ENCODE measurements around the gene CAMK2D. TPM values are rescaled to one million over a fixed set of nuclear protein-coding genes. Genes with fewer than 3 reads are reported as not detected.

CAMK2D gene
- total RNA-seq, 2 experiments from 2014 or later = 29.9 to 32.9 TPM

DNA sequence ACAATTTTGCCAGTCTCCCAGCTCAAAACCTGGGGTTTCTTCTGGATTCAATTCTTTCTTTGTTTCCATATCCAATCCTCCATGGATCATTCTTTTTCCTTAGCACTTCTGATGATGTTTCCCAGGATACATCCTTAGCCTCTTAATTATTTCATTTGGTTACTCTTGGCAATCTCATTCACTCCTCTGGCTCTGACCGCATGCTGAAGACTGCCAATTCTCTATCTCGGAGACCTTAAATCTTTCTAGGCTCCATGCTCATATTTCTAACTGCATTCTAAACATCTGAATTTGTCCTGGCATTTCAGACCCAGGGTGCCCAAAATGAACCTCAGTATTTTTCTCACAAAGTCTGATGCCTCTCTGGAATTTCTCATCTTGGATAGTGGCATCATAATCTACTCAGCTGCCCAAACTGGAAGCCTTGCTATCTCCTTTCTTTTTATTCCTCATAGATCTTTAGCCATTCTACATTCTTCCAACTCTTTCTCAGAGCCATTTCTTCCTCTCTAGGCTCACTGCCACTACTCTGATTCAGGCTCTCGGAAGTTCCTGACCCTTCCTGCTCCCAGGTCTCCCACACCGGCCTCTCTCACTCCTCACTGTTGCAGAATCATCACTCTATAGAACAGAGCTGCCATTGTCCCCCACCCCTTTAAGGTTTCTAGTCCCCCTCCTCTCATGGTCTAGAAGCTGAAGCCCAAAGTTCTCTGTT is 290.2 kb downstream of the CAMK2D start:
- Mint-ChIP-seq H3K27ac (no peak overlapping the region), H3K27me3 (no peaks in the 10 kb centered on the region), H3K4me1 (ENCODE audit: low read depth) (no peaks in the 10 kb centered on the region), H3K9me3 (no peaks in the 10 kb centered on the region), H3K36me3 (ENCODE audit: low read depth) (peaks cover 43% of the 10 kb centered on the region), H3K4me3 (no peak overlapping the region)
- no peak for DNase-seq
- Histone ChIP-seq H3K27ac (ENCODE audit: low read depth in 1 of 2, low read length in 2 of 2) (no peak overlapping the region), H3K9me3 (ENCODE audit: control insufficient read depth in 1 of 2, insufficient read depth in 1 of 2, low read length in 2 of 2) (no peaks in the 10 kb centered on the region), H3K27me3 (ENCODE audit: control insufficient read depth in 1 of 2, insufficient read depth in 2 of 2, low read length in 2 of 2) (no peaks in the 10 kb centered on the region), H3K36me3 (ENCODE audit: insufficient read depth, low read length) (no peaks in the 10 kb centered on the region), H3K4me1 (ENCODE audit: insufficient read depth, low read length) (no peaks in the 10 kb centered on the region), H3K4me3 (ENCODE audit: low read length) (no peak overlapping the region)
- TF ChIP-seq, protein P1, sequence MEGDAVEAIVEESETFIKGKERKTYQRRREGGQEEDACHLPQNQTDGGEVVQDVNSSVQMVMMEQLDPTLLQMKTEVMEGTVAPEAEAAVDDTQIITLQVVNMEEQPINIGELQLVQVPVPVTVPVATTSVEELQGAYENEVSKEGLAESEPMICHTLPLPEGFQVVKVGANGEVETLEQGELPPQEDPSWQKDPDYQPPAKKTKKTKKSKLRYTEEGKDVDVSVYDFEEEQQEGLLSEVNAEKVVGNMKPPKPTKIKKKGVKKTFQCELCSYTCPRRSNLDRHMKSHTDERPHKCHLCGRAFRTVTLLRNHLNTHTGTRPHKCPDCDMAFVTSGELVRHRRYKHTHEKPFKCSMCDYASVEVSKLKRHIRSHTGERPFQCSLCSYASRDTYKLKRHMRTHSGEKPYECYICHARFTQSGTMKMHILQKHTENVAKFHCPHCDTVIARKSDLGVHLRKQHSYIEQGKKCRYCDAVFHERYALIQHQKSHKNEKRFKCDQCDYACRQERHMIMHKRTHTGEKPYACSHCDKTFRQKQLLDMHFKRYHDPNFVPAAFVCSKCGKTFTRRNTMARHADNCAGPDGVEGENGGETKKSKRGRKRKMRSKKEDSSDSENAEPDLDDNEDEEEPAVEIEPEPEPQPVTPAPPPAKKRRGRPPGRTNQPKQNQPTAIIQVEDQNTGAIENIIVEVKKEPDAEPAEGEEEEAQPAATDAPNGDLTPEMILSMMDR (IDR thresholded peaks at IDR 0.05) = no peak
- POLR2A ChIA-PET = no interaction called here
- ATAC-seq (ENCODE audit: poor library complexity) = no peak
- CTCF ChIA-PET = no interaction called here
- intact Hi-C loops (cut with DNase I, micrococcal nuclease) = no loop called here

DNA sequence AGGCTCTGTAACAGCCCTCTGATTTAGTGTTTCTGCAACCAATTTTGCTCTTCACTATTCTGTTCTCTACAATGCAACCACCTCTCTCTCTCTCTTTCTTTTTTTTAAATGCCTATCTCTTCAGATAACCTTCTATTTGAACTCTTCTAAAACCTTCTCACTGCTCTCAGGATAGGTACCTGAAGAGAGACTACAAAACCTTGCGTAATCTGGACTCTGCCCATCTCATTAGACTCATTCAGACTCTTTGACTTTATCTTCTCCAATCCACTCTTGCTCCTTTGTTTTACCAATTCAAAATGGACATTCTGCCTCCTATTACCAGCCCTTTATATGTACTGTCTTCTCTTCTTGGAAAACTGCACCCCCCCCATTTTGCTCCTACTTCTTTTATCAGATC is 291.6 kb downstream of the CAMK2D start:
- ChIA-PET POLR2A (no interaction called here), CTCF (interaction anchor here (0.7 kb wide), 1 partner anchor 1627 kb away, joined by 3 read pairs; no protein-coding TSS in a partner anchor)
- H3K27me3 ChIP-seq (ENCODE audit: control insufficient read depth in 1 of 2, insufficient read depth in 2 of 2, low read length in 2 of 2) = no peaks in the 10 kb centered on the region
- intact Hi-C loops (cut with DNase I, micrococcal nuclease) = no loop called here
- Mint-ChIP-seq H3K4me1 (ENCODE audit: low read depth) (no peaks in the 10 kb centered on the region), H3K27ac (no peak overlapping the region), H3K36me3 (ENCODE audit: low read depth) (peaks cover 36% of the 10 kb centered on the region), H3K4me3 (no peak overlapping the region), H3K27me3 (no peaks in the 10 kb centered on the region), H3K9me3 (no peaks in the 10 kb centered on the region)
- no peak overlapping the region for H3K4me3 ChIP-seq (ENCODE audit: low read length)
- TF ChIP-seq, protein P1 (IDR thresholded peaks at IDR 0.05) = no peak
- H3K4me1 ChIP-seq (ENCODE audit: insufficient read depth, low read length) = no peaks in the 10 kb centered on the region
- ATAC-seq (ENCODE audit: poor library complexity) (no peak), DNase-seq (no peak)
- peaks cover 9% of the 10 kb centered on the region for H3K36me3 ChIP-seq (ENCODE audit: insufficient read depth, low read length)
- H3K27ac ChIP-seq (ENCODE audit: low read depth in 1 of 2, low read length in 2 of 2) = no peak overlapping the region
- no peaks in the 10 kb centered on the region for H3K9me3 ChIP-seq (ENCODE audit: control insufficient read depth in 1 of 2, insufficient read depth in 1 of 2, low read length in 2 of 2)

DNA sequence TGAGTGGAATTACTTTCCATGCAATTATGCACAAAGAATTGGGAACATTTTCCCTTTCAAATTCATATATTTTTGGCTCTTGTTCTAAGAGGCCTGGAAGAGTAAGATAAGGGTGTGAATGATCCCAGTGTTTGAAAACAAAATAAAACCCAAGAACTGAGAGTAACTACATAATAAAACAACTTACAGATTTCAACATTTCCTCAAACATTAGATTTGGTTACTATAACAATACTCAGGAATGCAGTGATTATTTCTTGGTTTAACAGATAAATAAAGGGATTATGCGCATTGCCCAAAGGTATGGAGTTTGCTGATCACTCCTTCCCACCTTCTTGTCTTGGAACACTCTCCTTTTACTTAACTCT is 292.5 kb downstream of the CAMK2D start:
- H3K36me3 Mint-ChIP-seq (ENCODE audit: low read depth) = peaks cover 43% of the 10 kb centered on the region
- H3K4me1 Mint-ChIP-seq (ENCODE audit: low read depth) = no peaks in the 10 kb centered on the region
- CTCF ChIA-PET = no interaction called here
- no peaks in the 10 kb centered on the region for H3K9me3 ChIP-seq (ENCODE audit: control insufficient read depth in 1 of 2, insufficient read depth in 1 of 2, low read length in 2 of 2)
- no peak overlapping the region for H3K4me3 Mint-ChIP-seq
- no peaks in the 10 kb centered on the region for H3K4me1 ChIP-seq (ENCODE audit: insufficient read depth, low read length)
- peaks cover 16% of the 10 kb centered on the region for H3K36me3 ChIP-seq (ENCODE audit: insufficient read depth, low read length)
- POLR2A ChIA-PET = no interaction called here
- H3K27me3 ChIP-seq (ENCODE audit: control insufficient read depth in 1 of 2, insufficient read depth in 2 of 2, low read length in 2 of 2) = no peaks in the 10 kb centered on the region
- intact Hi-C loops (cut with DNase I, micrococcal nuclease) = no loop called here
- DNase-seq = no peak
- ATAC-seq (ENCODE audit: poor library complexity) = no peak
- H3K27ac ChIP-seq (ENCODE audit: low read depth in 1 of 2, low read length in 2 of 2) = no peak overlapping the region
- H3K27me3 Mint-ChIP-seq = no peaks in the 10 kb centered on the region
- TF ChIP-seq, protein P1 (IDR thresholded peaks at IDR 0.05) = no peak
- H3K9me3 Mint-ChIP-seq = no peaks in the 10 kb centered on the region
- no peak overlapping the region for H3K4me3 ChIP-seq (ENCODE audit: low read length)
- H3K27ac Mint-ChIP-seq = no peak overlapping the region

Data from CD4-positive, alpha-beta T cell (primary cell).